Liver (tissue), 9 donors: ENCODE measurements around the gene CLOCK. TPM values are rescaled to one million over a fixed set of nuclear protein-coding genes. Genes with fewer than 3 reads are reported as not detected.

Experiments
- DNase-seq: peaks from one replicate; pipeline ENCODE4 v3.0.0-alpha.2; 2017; ENCODE audit warnings: low spot score
- H3K27ac ChIP-seq, 2 donors: one replicate each; pipeline ENCODE4 v1.7.0; 2013; ENCODE audit warnings: inconsistent platforms in 2 of 2, low read length in 2 of 2, control low read depth in 1 of 2, low read depth in 1 of 2, mild to moderate bottlenecking in 1 of 2
- H3K27me3 ChIP-seq, 4 donors: one replicate each; pipeline versions ENCODE4 v1.6.1 to v1.7.0; 2013; ENCODE audit warnings: low read length in 3 of 4, inconsistent platforms in 1 of 4, mild to moderate bottlenecking in 1 of 4, moderate library complexity in 1 of 4; ENCODE audit not compliant: control insufficient read depth in 4 of 4, insufficient read depth in 4 of 4
- H3K36me3 ChIP-seq, 4 donors: one replicate each; pipeline versions ENCODE4 v1.6.1 to v1.7.0; 2013; ENCODE audit warnings: low read length in 3 of 4, mild to moderate bottlenecking in 3 of 4, low read depth in 1 of 4, moderate library complexity in 1 of 4; ENCODE audit not compliant: control insufficient read depth in 4 of 4, insufficient read depth in 3 of 4
- H3K4me1 ChIP-seq, 4 donors: one replicate each; pipeline versions ENCODE4 v1.6.1 to v1.7.0; 2013; ENCODE audit warnings: low read length in 3 of 4, mild to moderate bottlenecking in 3 of 4, moderate library complexity in 1 of 4; ENCODE audit not compliant: control insufficient read depth in 4 of 4, insufficient read depth in 4 of 4
- H3K4me3 ChIP-seq, 3 donors: one replicate each; pipeline versions ENCODE4 v1.6.1 to v1.7.0; 2013; ENCODE audit warnings: low read length in 3 of 3, control low read depth in 1 of 3, low read depth in 1 of 3, mild to moderate bottlenecking in 1 of 3
- H3K9ac ChIP-seq, 2 donors: one replicate each; pipeline ENCODE4 v1.7.0; 2013; ENCODE audit warnings: low read length in 2 of 2, mild to moderate bottlenecking in 2 of 2, moderate library complexity in 2 of 2, control low read depth in 1 of 2, low read depth in 1 of 2
- H3K9me3 ChIP-seq, 4 donors: one replicate each; pipeline versions ENCODE4 v1.6.1 to v1.7.0; 2013; ENCODE audit warnings: low read length in 3 of 4; ENCODE audit not compliant: control insufficient read depth in 4 of 4
- EGR1 ChIP-seq, 2 donors: IDR thresholded peaks; 2 replicates each; pipeline ENCODE4 v1.6.1; 2016 to 2018; ENCODE audit warnings: antibody characterized with exemption in 2 of 2, low read depth in 2 of 2
- FOXA1 ChIP-seq: IDR thresholded peaks from 2 replicates; pipeline ENCODE4 v1.6.1; 2016; ENCODE audit warnings: antibody characterized with exemption
- GABPA ChIP-seq, 2 donors: IDR thresholded peaks in 1 of 2; conservative IDR thresholded peaks in 1 of 2; 2 replicates each; pipeline ENCODE4 v1.6.1; 2016; ENCODE audit warnings: antibody characterized with exemption in 2 of 2, mild to moderate bottlenecking in 1 of 2, moderate library complexity in 1 of 2
- HNF4A ChIP-seq, 2 donors: conservative IDR thresholded peaks; 2 replicates each; pipeline ENCODE4 v1.6.1; 2016; ENCODE audit warnings: antibody characterized with exemption in 2 of 2, mild to moderate bottlenecking in 2 of 2
- HNF4G ChIP-seq: IDR thresholded peaks from 2 replicates; pipeline ENCODE4 v1.6.1; 2016; ENCODE audit warnings: antibody characterized with exemption
- JUND ChIP-seq, 2 donors: IDR thresholded peaks; 2 replicates each; pipeline ENCODE4 v1.6.1; 2016; ENCODE audit warnings: antibody characterized with exemption in 2 of 2
- RAD21 ChIP-seq, 2 donors: IDR thresholded peaks; 2 replicates each; pipeline ENCODE4 v1.6.1; 2016; ENCODE audit warnings: antibody characterized with exemption in 2 of 2, mild to moderate bottlenecking in 2 of 2
- RXRA ChIP-seq, 2 donors: IDR thresholded peaks; 2 replicates each; pipeline ENCODE4 v1.6.1; 2017 to 2018; ENCODE audit warnings: antibody characterized with exemption in 2 of 2, mild to moderate bottlenecking in 1 of 2
- SP1 ChIP-seq: IDR thresholded peaks from 2 replicates; pipeline ENCODE4 v1.6.1; 2018; ENCODE audit warnings: antibody characterized with exemption, mild to moderate bottlenecking
- TAF1 ChIP-seq: conservative IDR thresholded peaks from 2 replicates; pipeline ENCODE4 v1.6.1; 2016; ENCODE audit warnings: antibody characterized with exemption, mild to moderate bottlenecking
- YY1 ChIP-seq: IDR thresholded peaks from 2 replicates; pipeline ENCODE4 v1.6.1; 2016; ENCODE audit warnings: antibody characterized with exemption, mild to moderate bottlenecking
- WGBS: extraction: QIAGEN DNeasy Blood & Tissue Kit; methylation state at CpG from one replicate; pipeline ENCODE4 v1.1.7; 2013; 5-methylcytosine and 5-hydroxymethylcytosine counted together
- polyA plus RNA-seq, 2 donors: library from polyadenylated mRNA; stranded (reverse) in 1 of 2; unstranded in 1 of 2; fragments of 200-250 nt in 1 of 2; fragments of >200 nt in 1 of 2; fragmentation: Nextera tagmentation in 1 of 2; extraction: Ambion mirVana in 1 of 2; gene quantifications; one replicate each; pipeline versions ENCODE4 v1.2.1 to v1.2.3, GENCODE V29; 2013 to 2015
- total RNA-seq, 2 donors: library from RNA; depleted of rRNA; stranded (reverse); fragments of >200 nt; gene quantifications; one replicate each; pipeline ENCODE4 v1.2.3, GENCODE V29; 2014
- TF ChIP-seq, protein P1 (sequence below): IDR thresholded peaks from 2 replicates; pipeline ENCODE4 v1.6.1; 2016; ENCODE audit warnings: antibody characterized with exemption
- TF ChIP-seq, protein P2 (sequence below): IDR thresholded peaks from 2 replicates; pipeline ENCODE4 v1.6.1; 2016; ENCODE audit warnings: antibody characterized with exemption
- TF ChIP-seq, protein P3 (sequence below): fragments of 150-350 bp; IDR thresholded peaks from 2 replicates; pipeline ENCODE4 v1.5.1; 2017; ENCODE audit warnings: improper control_type of control experiment, low read depth, low read length; ENCODE audit not compliant: missing input control
- TF ChIP-seq, protein P4 (sequence below): IDR thresholded peaks from 2 replicates; pipeline ENCODE4 v1.6.1; 2016; ENCODE audit warnings: antibody characterized with exemption, mild to moderate bottlenecking
- donor health status: healthy.
- donor health status: healthy.
- donor health status: healthy.
- donor health status: healthy.
- donor health status: healthy.

CLOCK gene
- total and polyA plus RNA-seq, 4 donors = 5.1 to 19.4 (median 6.1) TPM

DNA sequence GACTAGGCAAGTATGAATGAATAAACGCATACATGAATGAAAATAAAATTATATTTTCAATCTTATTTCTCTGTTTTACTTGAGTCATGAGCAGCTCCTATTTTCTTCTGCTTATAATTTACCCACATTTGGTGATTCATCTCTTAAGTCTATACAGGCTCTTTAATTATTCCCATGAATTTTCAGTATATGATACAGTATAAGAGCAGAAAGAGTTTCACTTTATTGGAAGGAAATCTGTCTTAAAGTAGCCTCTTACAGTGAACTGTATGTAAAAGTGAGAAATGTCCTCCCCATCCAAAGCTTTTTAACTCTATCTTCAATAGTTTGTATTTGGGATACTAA lies 100.2 kb downstream of the CLOCK start:
- no peak overlapping the region for H3K9ac ChIP-seq
- H3K27ac ChIP-seq = no peak overlapping the region
- H3K4me3 ChIP-seq = no peak overlapping the region
- H3K36me3 ChIP-seq = peaks cover 4 to 48% (median 25%) of the 10 kb centered on the region in 4 donors
- no peaks in the 10 kb centered on the region for H3K4me1 ChIP-seq
- H3K27me3 ChIP-seq = no peaks in the 10 kb centered on the region
- TF ChIP-seq, protein P1, sequence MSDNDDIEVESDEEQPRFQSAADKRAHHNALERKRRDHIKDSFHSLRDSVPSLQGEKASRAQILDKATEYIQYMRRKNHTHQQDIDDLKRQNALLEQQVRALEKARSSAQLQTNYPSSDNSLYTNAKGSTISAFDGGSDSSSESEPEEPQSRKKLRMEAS = no peak
- TF ChIP-seq, protein P2, sequence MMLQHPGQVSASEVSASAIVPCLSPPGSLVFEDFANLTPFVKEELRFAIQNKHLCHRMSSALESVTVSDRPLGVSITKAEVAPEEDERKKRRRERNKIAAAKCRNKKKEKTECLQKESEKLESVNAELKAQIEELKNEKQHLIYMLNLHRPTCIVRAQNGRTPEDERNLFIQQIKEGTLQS = no peak
- no peak for TF ChIP-seq SP1
- TF ChIP-seq TAF1 = no peak
- no peak for TF ChIP-seq GABPA (IDR thresholded peaks at IDR 0.05 in 1 of 2, conservative IDR thresholded peaks at IDR 0.05 in 1 of 2)
- TF ChIP-seq RXRA (IDR thresholded peaks at IDR 0.05) = no peak
- no peak for TF ChIP-seq JUND (IDR thresholded peaks at IDR 0.05)
- TF ChIP-seq EGR1 (IDR thresholded peaks at IDR 0.05; ENCODE audit: low read depth in 2 of 2) = no peak
- no peak for TF ChIP-seq HNF4A (conservative IDR thresholded peaks at IDR 0.05)
- no peak for TF ChIP-seq RAD21 (IDR thresholded peaks at IDR 0.05)
- no peak for TF ChIP-seq HNF4G
- TF ChIP-seq, protein P3, sequence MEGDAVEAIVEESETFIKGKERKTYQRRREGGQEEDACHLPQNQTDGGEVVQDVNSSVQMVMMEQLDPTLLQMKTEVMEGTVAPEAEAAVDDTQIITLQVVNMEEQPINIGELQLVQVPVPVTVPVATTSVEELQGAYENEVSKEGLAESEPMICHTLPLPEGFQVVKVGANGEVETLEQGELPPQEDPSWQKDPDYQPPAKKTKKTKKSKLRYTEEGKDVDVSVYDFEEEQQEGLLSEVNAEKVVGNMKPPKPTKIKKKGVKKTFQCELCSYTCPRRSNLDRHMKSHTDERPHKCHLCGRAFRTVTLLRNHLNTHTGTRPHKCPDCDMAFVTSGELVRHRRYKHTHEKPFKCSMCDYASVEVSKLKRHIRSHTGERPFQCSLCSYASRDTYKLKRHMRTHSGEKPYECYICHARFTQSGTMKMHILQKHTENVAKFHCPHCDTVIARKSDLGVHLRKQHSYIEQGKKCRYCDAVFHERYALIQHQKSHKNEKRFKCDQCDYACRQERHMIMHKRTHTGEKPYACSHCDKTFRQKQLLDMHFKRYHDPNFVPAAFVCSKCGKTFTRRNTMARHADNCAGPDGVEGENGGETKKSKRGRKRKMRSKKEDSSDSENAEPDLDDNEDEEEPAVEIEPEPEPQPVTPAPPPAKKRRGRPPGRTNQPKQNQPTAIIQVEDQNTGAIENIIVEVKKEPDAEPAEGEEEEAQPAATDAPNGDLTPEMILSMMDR = no peak
- TF ChIP-seq YY1 = no peak
- TF ChIP-seq, protein P4, sequence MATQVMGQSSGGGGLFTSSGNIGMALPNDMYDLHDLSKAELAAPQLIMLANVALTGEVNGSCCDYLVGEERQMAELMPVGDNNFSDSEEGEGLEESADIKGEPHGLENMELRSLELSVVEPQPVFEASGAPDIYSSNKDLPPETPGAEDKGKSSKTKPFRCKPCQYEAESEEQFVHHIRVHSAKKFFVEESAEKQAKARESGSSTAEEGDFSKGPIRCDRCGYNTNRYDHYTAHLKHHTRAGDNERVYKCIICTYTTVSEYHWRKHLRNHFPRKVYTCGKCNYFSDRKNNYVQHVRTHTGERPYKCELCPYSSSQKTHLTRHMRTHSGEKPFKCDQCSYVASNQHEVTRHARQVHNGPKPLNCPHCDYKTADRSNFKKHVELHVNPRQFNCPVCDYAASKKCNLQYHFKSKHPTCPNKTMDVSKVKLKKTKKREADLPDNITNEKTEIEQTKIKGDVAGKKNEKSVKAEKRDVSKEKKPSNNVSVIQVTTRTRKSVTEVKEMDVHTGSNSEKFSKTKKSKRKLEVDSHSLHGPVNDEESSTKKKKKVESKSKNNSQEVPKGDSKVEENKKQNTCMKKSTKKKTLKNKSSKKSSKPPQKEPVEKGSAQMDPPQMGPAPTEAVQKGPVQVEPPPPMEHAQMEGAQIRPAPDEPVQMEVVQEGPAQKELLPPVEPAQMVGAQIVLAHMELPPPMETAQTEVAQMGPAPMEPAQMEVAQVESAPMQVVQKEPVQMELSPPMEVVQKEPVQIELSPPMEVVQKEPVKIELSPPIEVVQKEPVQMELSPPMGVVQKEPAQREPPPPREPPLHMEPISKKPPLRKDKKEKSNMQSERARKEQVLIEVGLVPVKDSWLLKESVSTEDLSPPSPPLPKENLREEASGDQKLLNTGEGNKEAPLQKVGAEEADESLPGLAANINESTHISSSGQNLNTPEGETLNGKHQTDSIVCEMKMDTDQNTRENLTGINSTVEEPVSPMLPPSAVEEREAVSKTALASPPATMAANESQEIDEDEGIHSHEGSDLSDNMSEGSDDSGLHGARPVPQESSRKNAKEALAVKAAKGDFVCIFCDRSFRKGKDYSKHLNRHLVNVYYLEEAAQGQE = no peak
- WGBS = 95% methylated on average over 1 of the region's 1 CpG
- no peaks in the 10 kb centered on the region for H3K9me3 ChIP-seq
- no peak for DNase-seq

DNA sequence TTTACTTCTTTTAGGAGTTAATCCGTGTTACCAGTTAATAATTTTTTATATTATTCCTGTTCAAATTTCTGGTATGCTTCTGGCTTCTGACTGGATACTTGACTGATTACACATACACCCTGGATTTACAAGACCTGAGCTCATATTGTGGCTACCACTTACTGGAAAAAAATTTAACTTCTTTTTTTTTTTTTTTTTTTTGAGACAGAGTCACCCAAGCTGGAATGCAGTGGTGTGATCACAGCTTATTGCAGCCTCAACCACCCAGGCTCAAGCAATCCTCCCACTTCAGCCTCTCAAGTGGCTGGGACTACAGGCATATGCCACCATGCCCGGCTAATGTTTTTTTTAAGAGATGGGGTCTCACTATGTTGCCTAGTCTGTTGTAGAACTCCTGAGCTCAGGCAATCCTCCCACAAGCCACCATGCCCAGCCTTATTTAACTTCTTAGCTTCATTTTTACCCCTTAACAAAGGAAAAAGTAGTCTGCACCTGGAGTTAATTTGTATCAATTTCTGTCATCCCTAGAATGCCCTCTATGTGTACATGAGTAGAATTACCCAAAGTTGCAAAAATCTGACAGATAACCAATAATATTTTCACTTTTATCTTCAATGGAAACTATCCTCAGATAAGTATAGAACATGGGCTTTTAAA lies 100.7 kb downstream of the CLOCK start:
- Histone ChIP-seq H3K27ac (no peak overlapping the region), H3K9me3 (no peaks in the 10 kb centered on the region), H3K4me1 (no peaks in the 10 kb centered on the region), H3K36me3 (peaks cover 4 to 51% (median 23%) of the 10 kb centered on the region in 4 donors), H3K9ac (no peak overlapping the region), H3K27me3 (no peaks in the 10 kb centered on the region), H3K4me3 (no peak overlapping the region)
- no peak for DNase-seq
- WGBS = 96% methylated on average over 2 of the region's 2 CpGs
- TF ChIP-seq RAD21 (IDR thresholded peaks at IDR 0.05) = no peak
- no peak for TF ChIP-seq FOXA1
- TF ChIP-seq, protein P4 = no peak
- TF ChIP-seq, protein P3 = no peak
- TF ChIP-seq HNF4G = no peak
- TF ChIP-seq RXRA (IDR thresholded peaks at IDR 0.05) = no peak
- TF ChIP-seq JUND (IDR thresholded peaks at IDR 0.05) = no peak
- TF ChIP-seq, protein P2 = no peak
- no peak for TF ChIP-seq YY1
- TF ChIP-seq GABPA (IDR thresholded peaks at IDR 0.05 in 1 of 2, conservative IDR thresholded peaks at IDR 0.05 in 1 of 2) = no peak
- TF ChIP-seq, protein P1 = no peak
